Measurements from ENCODE around the gene MIOS.
A peak's percentile ranks its signal among the peaks of the same experiment; 100 is the strongest.
"Not testable (repeated sequence)": the region's sequence is repeated elsewhere in the genome, so short reads cannot be mapped to it uniquely, and the experiment has no call there.

Gene MIOS

GRCh38 chr7:7553386-7553785 is 13.3 kb upstream of the MIOS start:
- FAIRE-seq (no peak), DNase-seq (ENCODE audit: extremely low spot score, insufficient read length, low read depth) (no peak)

GRCh38 chr7:7554021-7554432 is 12.7 kb upstream of the MIOS start:
- no peak for DNase-seq (ENCODE audit: extremely low spot score, insufficient read length, low read depth)
- FAIRE-seq = no peak

GRCh38 chr7:7554649-7555575 is 11.8 kb upstream of the MIOS start:
- FAIRE-seq = no peak
- DNase-seq (ENCODE audit: extremely low spot score, insufficient read length, low read depth) = no peak

- DNase-seq (ENCODE audit: extremely low spot score, insufficient read length, low read depth) = no peak
- no peak for FAIRE-seq
Observed at GRCh38 chr7:7556852-7557251, 9.8 kb upstream of the MIOS start.

- FAIRE-seq = no peak
- DNase-seq (ENCODE audit: extremely low spot score, insufficient read length, low read depth) = no peak
Observed at GRCh38 chr7:7557252-7557651, 9.4 kb upstream of the MIOS start.

- FAIRE-seq; DNase-seq (ENCODE audit: extremely low spot score, insufficient read length, low read depth): not testable (repeated sequence)
Observed at GRCh38 chr7:7561591-7561990, 5.1 kb upstream of the MIOS start.

- FAIRE-seq = no peak
- no peak for DNase-seq (ENCODE audit: extremely low spot score, insufficient read length, low read depth)
Observed at GRCh38 chr7:7562736-7563135, 3.9 kb upstream of the MIOS start.

- DNase-seq (ENCODE audit: extremely low spot score, insufficient read length, low read depth) (no peak), FAIRE-seq (no peak)
Observed at GRCh38 chr7:7563269-7563668, 3.4 kb upstream of the MIOS start.

GRCh38 chr7:7563813-7564212 is 2.9 kb upstream of the MIOS start:
- no peak for DNase-seq (ENCODE audit: extremely low spot score, insufficient read length, low read depth)

GRCh38 chr7:7564323-7564780 is 2.3 kb upstream of the MIOS start:
- DNase-seq (ENCODE audit: extremely low spot score, insufficient read length, low read depth) (no peak), FAIRE-seq (no peak)

More at GRCh38 chr7:7563813-7564212, 2.9 kb upstream of the MIOS start:
- FAIRE-seq = no peak

- FAIRE-seq = no peak
Observed at GRCh38 chr7:7565018-7565680, 1.5 kb upstream of the MIOS start.

GRCh38 chr7:7565746-7566650 is 686 bp upstream of the MIOS start:
- FAIRE-seq (peak; percentile 36), DNase-seq (ENCODE audit: extremely low spot score, insufficient read length, low read depth) (no peak)

More at GRCh38 chr7:7565018-7565680, 1.5 kb upstream of the MIOS start:
- DNase-seq (ENCODE audit: extremely low spot score, insufficient read length, low read depth) = no peak

- DNase-seq (ENCODE audit: extremely low spot score, insufficient read length, low read depth) = no peak
- FAIRE-seq = peak; percentile 60
Observed at GRCh38 chr7:7567898-7568531, 1.3 kb downstream of the MIOS start.

- FAIRE-seq (peak; percentile 26), DNase-seq (ENCODE audit: extremely low spot score, insufficient read length, low read depth) (no peak)
Observed at GRCh38 chr7:7568553-7568952, 1.9 kb downstream of the MIOS start.

- peak; percentile 50 for DNase-seq (ENCODE audit: extremely low spot score, insufficient read length, low read depth)
- peak; percentile 89 for FAIRE-seq
Observed at GRCh38 chr7:7569081-7569527, 2.4 kb downstream of the MIOS start.

- DNase-seq (ENCODE audit: extremely low spot score, insufficient read length, low read depth) (no peak), FAIRE-seq (no peak)
Observed at GRCh38 chr7:7569615-7570014, 2.9 kb downstream of the MIOS start.

- FAIRE-seq (peak; percentile 15), DNase-seq (ENCODE audit: extremely low spot score, insufficient read length, low read depth) (no peak)
Observed at GRCh38 chr7:7570584-7570983, 3.9 kb downstream of the MIOS start.

- DNase-seq (ENCODE audit: extremely low spot score, insufficient read length, low read depth) (no peak), FAIRE-seq (no peak)
Observed at GRCh38 chr7:7573701-7574100, 7.0 kb downstream of the MIOS start.

GRCh38 chr7:7576344-7576743 is 9.7 kb downstream of the MIOS start:
- no peak for FAIRE-seq

GRCh38 chr7:7577888-7578287 is 11.2 kb downstream of the MIOS start:
- DNase-seq (ENCODE audit: extremely low spot score, insufficient read length, low read depth) = no peak
- FAIRE-seq = no peak

More at GRCh38 chr7:7576344-7576743, 9.7 kb downstream of the MIOS start:
- DNase-seq (ENCODE audit: extremely low spot score, insufficient read length, low read depth) = no peak

All from GM18507 (cell line).